B cell (primary cell): ENCODE data around the gene CWF19L2. TPM values are rescaled to one million over a fixed set of nuclear protein-coding genes. Genes with fewer than 3 reads are reported as not detected.

Source experiments
- ATAC-seq: fragments of 200-7000 bp; cut with Tn5 transposase; one replicate; pipeline ENCODE4 v1.10.0; 2021; ENCODE audit warnings: low read depth, mild to moderate bottlenecking, moderate number of reproducible peaks, moderate library complexity
- CTCF ChIA-PET: fragments of 350-600 bp; sonication (Branson Sonifier 250); formaldehyde crosslinking; loops from one replicate; lab custom pipeline; 2021; ENCODE audit warnings: antibody characterized with exemption, inconsistent platforms; lab: Charles Lee
- POLR2A ChIA-PET: fragments of 350-600 bp; sonication (Branson Sonifier 250); formaldehyde crosslinking; loops from one replicate; lab custom pipeline; 2021; ENCODE audit warnings: antibody characterized with exemption; lab: Charles Lee
- DNase-seq: peaks from one replicate; pipeline ENCODE4 v3.0.0; 2013
- H2AFZ ChIP-seq: 2 replicates; pipeline ENCODE4 v1.6.1; 2012; ENCODE audit warnings: mild to moderate bottlenecking, low read depth, low read length; ENCODE audit not compliant: insufficient read depth, poor library complexity, severe bottlenecking
- H3K27ac ChIP-seq, 2 donors: 1 replicate in 1 of 2; 2 replicates in 1 of 2; pipeline ENCODE4 v1.5.1; 2012 to 2013; ENCODE audit warnings: low read length in 2 of 2, mild to moderate bottlenecking in 2 of 2, moderate library complexity in 1 of 2
- H3K27me3 ChIP-seq, 4 experiments: fragments of 200-600 bp in 1 of 4; sonication (generic) in 1 of 4; replicated peaks in 1 of 4; 1 replicate in 2 of 4; 2 replicates in 2 of 4; pipeline versions ENCODE4 v1.6.1 to v1.7.0; 2013 to 2016; ENCODE audit warnings: low read length in 3 of 4, mild to moderate bottlenecking in 2 of 4, mixed read lengths in 1 of 4, moderate library complexity in 1 of 4; ENCODE audit not compliant: insufficient read depth in 4 of 4, control insufficient read depth in 3 of 4; ENCODE audit errors: control extremely low read depth in 1 of 4
- H3K36me3 ChIP-seq, 2 experiments: replicated peaks in 1 of 2; 1 replicate in 1 of 2; 2 replicates in 1 of 2; pipeline versions ENCODE4 v1.6.1 to v1.7.1; 2013; ENCODE audit warnings: low read length in 1 of 2; ENCODE audit not compliant: insufficient read depth in 2 of 2, control insufficient read depth in 1 of 2; ENCODE audit errors: control extremely low read depth in 1 of 2, extremely low read depth in 1 of 2
- H3K4me1 ChIP-seq, 2 donors: fragments of 200-600 bp in 1 of 2; sonication (generic) in 1 of 2; 1 replicate in 1 of 2; 2 replicates in 1 of 2; pipeline versions ENCODE4 v1.5.1 to v1.6.1; 2013 to 2017; ENCODE audit warnings: low read length in 2 of 2; ENCODE audit not compliant: control insufficient read depth in 2 of 2, insufficient read depth in 2 of 2
- H3K4me2 ChIP-seq: replicated peaks from 2 replicates; pipeline ENCODE3; 2012; ENCODE audit warnings: mild to moderate bottlenecking, low read depth, low read length; ENCODE audit not compliant: poor library complexity, severe bottlenecking
- H3K4me3 ChIP-seq, 5 experiments: fragments of 200-600 bp in 1 of 5; sonication (generic) in 1 of 5; 1 replicate in 3 of 5; 2 replicates in 2 of 5; pipeline versions ENCODE4 v1.5.1 to v1.7.0; 2011 to 2016; ENCODE audit warnings: low read length in 4 of 5, mild to moderate bottlenecking in 4 of 5, low read depth in 2 of 5, control low read depth in 1 of 5, moderate library complexity in 1 of 5; ENCODE audit not compliant: insufficient read depth in 1 of 5; ENCODE audit errors: control extremely low read depth in 1 of 5, extremely low read depth in 1 of 5
- H3K79me2 ChIP-seq: fragments of 200-600 bp; sonication (generic); one replicate; pipeline ENCODE4 v1.6.0; 2016; ENCODE audit warnings: low read length; ENCODE audit not compliant: control insufficient read depth, insufficient read depth
- H3K9ac ChIP-seq: fragments of 200-600 bp; sonication (generic); 2 replicates; pipeline ENCODE4 v1.6.1; 2017; ENCODE audit warnings: mild to moderate bottlenecking, low read length, moderate library complexity
- H3K9me3 ChIP-seq, 3 donors: one replicate each; pipeline versions ENCODE4 v1.6.1 to v1.7.1; 2013; ENCODE audit warnings: low read length in 2 of 3; ENCODE audit not compliant: control insufficient read depth in 2 of 3, insufficient read depth in 1 of 3; ENCODE audit errors: control extremely low read depth in 1 of 3
- H4K20me1 ChIP-seq: 2 replicates; pipeline ENCODE4 v1.6.0; 2012; ENCODE audit warnings: mild to moderate bottlenecking, low read length; ENCODE audit not compliant: insufficient read depth, control insufficient read depth, poor library complexity, severe bottlenecking
- H3K27ac Mint-ChIP-seq: one replicate; pipeline ENCODE4 v1.8.0; 2021; ENCODE audit warnings: mixed read lengths
- H3K27me3 Mint-ChIP-seq: one replicate; pipeline ENCODE4 v1.8.0; 2021; ENCODE audit warnings: mixed read lengths
- H3K4me1 Mint-ChIP-seq: one replicate; pipeline ENCODE4 v1.8.0; 2021; ENCODE audit warnings: mixed read lengths
- H3K4me3 Mint-ChIP-seq: one replicate; pipeline ENCODE4 v1.8.0; 2021; ENCODE audit warnings: mixed read lengths
- H3K9me3 Mint-ChIP-seq: one replicate; pipeline ENCODE4 v1.8.0; 2022; ENCODE audit warnings: mixed read lengths; ENCODE audit not compliant: insufficient read depth
- CTCF ChIP-seq: fragments of 200-600 bp; IDR thresholded peaks from one replicate; pipeline ENCODE4 v1.8.0; 2022; ENCODE audit warnings: antibody characterized with exemption, mild to moderate bottlenecking
- EZH2 ChIP-seq: IDR thresholded peaks from 2 replicates; pipeline ENCODE4 v1.6.1; 2012; ENCODE audit warnings: borderline replicate concordance, low read depth, mild to moderate bottlenecking, moderate library complexity, low read length; ENCODE audit not compliant: insufficient read depth, poor library complexity, severe bottlenecking
- WGBS: methylation state at CpG from one replicate; pipeline ENCODE4 v1.1.5; 2013; ENCODE audit warnings: missing lambda C conversion rate; ENCODE audit not compliant: insufficient coverage; 5-methylcytosine and 5-hydroxymethylcytosine counted together
- intact Hi-C: fragments of 100-400 bp; cut with micrococcal nuclease; formaldehyde crosslinking; loops from one replicate; pipeline ENCODE4 v1.10.0; 2022
- polyA plus RNA-seq: library from polyadenylated mRNA; depleted of rRNA; stranded (reverse); fragments of >200 nt; gene quantifications from 2 replicates; pipeline ENCODE4 v1.2.3, GENCODE V29; 2012
- total RNA-seq, 2 donors: library from RNA; stranded (reverse); fragments of 120-200 nt in 1 of 2; gene quantifications; 1 replicate in 1 of 2; 2 replicates in 1 of 2; pipeline versions ENCODE4 v1.2.3 to v1.2.4, GENCODE V29; 2013 to 2022

Gene CWF19L2
- total and polyA plus RNA-seq, 2 donors (not counting 1 experiment from before 2014, with no cell fraction given): 2.4 to 44.3 TPM

GRCh38 chr11:107457205-107457557 lies 444 bp downstream of the CWF19L2 start:
- H2AFZ ChIP-seq: peak overlapping the region; percentile 86
- ChIA-PET CTCF (interaction anchor here (1.1 to 1.2 kb wide), 2 partner anchors 106 to 552 kb away, joined by 3 read pairs; partner anchors contain the start of gene CUL5), POLR2A (interaction anchor here (1.2 kb wide), 1 partner anchor 109 kb away, joined by 5 read pairs; the partner anchor contains the start of gene ALKBH8)
- ATAC-seq (peak; percentile 5), DNase-seq (no peak)
- H4K20me1 ChIP-seq: no peaks in the 10 kb centered on the region
- peaks cover 27% of the 10 kb centered on the region for H3K4me1 Mint-ChIP-seq
- peak overlapping the region; percentile 65 to 99 (median 94) for H3K4me3 ChIP-seq
- peak overlapping the region; percentile 87 for H3K9ac ChIP-seq
- peak overlapping the region; percentile 93 for H3K27ac Mint-ChIP-seq
- WGBS: 2% methylated on average over 5 of the region's 6 CpGs
- peak overlapping the region; percentile 76 for H3K4me2 ChIP-seq
- no peaks in the 10 kb centered on the region for H3K9me3 ChIP-seq
- peaks cover 12 to 14% of the 10 kb centered on the region in 2 donors for H3K4me1 ChIP-seq
- H3K27me3 Mint-ChIP-seq: peaks cover 2% of the 10 kb centered on the region
- H3K79me2 ChIP-seq: peaks cover 45% of the 10 kb centered on the region
- H3K9me3 Mint-ChIP-seq: peaks cover 2% of the 10 kb centered on the region
- H3K27ac ChIP-seq: peak overlapping the region; percentile 64 to 88
- intact Hi-C loops: loop anchor here (1.0 to 5.0 kb wide), 7 partner anchors 108 to 1380 kb away; partner anchors contain the start of genes AASDHPPT, ACAT1, ALKBH8 and ATM
- TF ChIP-seq CTCF: no peak
- no peak for TF ChIP-seq EZH2
- peak overlapping the region; percentile 94 for H3K4me3 Mint-ChIP-seq
- H3K27me3 ChIP-seq: no peaks in the 10 kb centered on the region
- peaks cover 8 to 14% of the 10 kb centered on the region in 2 experiments for H3K36me3 ChIP-seq

GRCh38 chr11:107453594-107454286 lies 3.9 kb downstream of the CWF19L2 start:
- H3K79me2 ChIP-seq: peaks cover 64% of the 10 kb centered on the region
- H3K4me3 ChIP-seq: no peak overlapping the region
- peaks cover 8 to 14% of the 10 kb centered on the region in 2 experiments for H3K36me3 ChIP-seq
- no peak overlapping the region for H2AFZ ChIP-seq
- intact Hi-C loops: no loop called here
- WGBS: 95% methylated on average over 5 of the region's 5 CpGs
- H3K9ac ChIP-seq: no peak overlapping the region
- peaks cover 12 to 14% of the 10 kb centered on the region in 2 donors for H3K4me1 ChIP-seq
- POLR2A ChIA-PET: no interaction called here
- ATAC-seq: no peak
- H3K9me3 Mint-ChIP-seq: no peaks in the 10 kb centered on the region
- no peaks in the 10 kb centered on the region for H3K27me3 ChIP-seq
- no peak overlapping the region for H3K4me3 Mint-ChIP-seq
- TF ChIP-seq CTCF (no peak), EZH2 (no peak)
- H3K27me3 Mint-ChIP-seq: no peaks in the 10 kb centered on the region
- no peak overlapping the region for H3K27ac Mint-ChIP-seq
- CTCF ChIA-PET: interaction anchor here (1.1 kb wide), 1 partner anchor 93 kb away, joined by 4 read pairs; no protein-coding TSS in a partner anchor
- no peak overlapping the region for H3K4me2 ChIP-seq
- no peaks in the 10 kb centered on the region for H3K9me3 ChIP-seq
- peaks cover 2% of the 10 kb centered on the region for H4K20me1 ChIP-seq
- no peak overlapping the region for H3K27ac ChIP-seq
- DNase-seq: no peak
- H3K4me1 Mint-ChIP-seq: peaks cover 27% of the 10 kb centered on the region
